Subcutaneous adipose tissue (tissue), 4 donors: ENCODE measurements around the gene ABHD8. TPM values are rescaled to one million over a fixed set of nuclear protein-coding genes. Genes with fewer than 3 reads are reported as not detected.

Experiments
- total RNA-seq, 4 donors: library from RNA; depleted of rRNA; stranded (reverse); fragments of >200 nt; gene quantifications; one replicate each; pipeline ENCODE4 v1.1.0, GENCODE V29; 2016

ABHD8 gene
- total RNA-seq, 4 donors from 2014 or later: 6.2 to 17.5 (median 12.1) TPM

Other genes with a start within 250 kb of the ABHD8 start
- 1 to 10 TPM; 3.3 to 6.5 (median 4.8) TPM for gene HAUS8, start 228.0 kb downstream of the ABHD8 start, total RNA-seq
- gene MYO9B, start 227.6 kb downstream of the ABHD8 start, total RNA-seq: 100 to 1,000 TPM in 1 of 4 donors, 10 to 100 TPM in 3; 72.0 to 158 (median 82.8) TPM
- gene USE1, start 88.1 kb downstream of the ABHD8 start, total RNA-seq: 10 to 100 TPM; 20.5 to 31.3 (median 29.2) TPM
- 10 to 100 TPM in 2 of 4 donors, 1 to 10 TPM in 2; 8.8 to 16.2 (median 12.0) TPM for gene OCEL1, start 77.2 kb downstream of the ABHD8 start, total RNA-seq
- 10 to 100 TPM in 2 of 4 donors, 1 to 10 TPM in 2; 7.1 to 47.7 (median 10.7) TPM for gene NR2F6, start 57.5 kb downstream of the ABHD8 start, total RNA-seq
- 10 to 100 TPM in 1 of 4 donors, 1 to 10 TPM in 3; 3.4 to 39.9 (median 4.8) TPM for gene USHBP1, start 38.7 kb downstream of the ABHD8 start, total RNA-seq
- gene BABAM1, start 36.0 kb downstream of the ABHD8 start, total RNA-seq: 10 to 100 TPM; 49.6 to 60.6 (median 54.7) TPM
- gene ANKLE1, start 21.5 kb downstream of the ABHD8 start, total RNA-seq: under 1 TPM in 2 of 4 donors, not detected in 2; 0.22 to 0.51 TPM
- gene MRPL34, start 2.4 kb upstream of the ABHD8 start, total RNA-seq: 100 to 1,000 TPM; 117 to 211 (median 135) TPM
- gene DDA1, start 6.1 kb upstream of the ABHD8 start, total RNA-seq: 10 to 100 TPM in 2 of 4 donors, 1 to 10 TPM in 2; 4.6 to 23.5 (median 9.5) TPM
- gene ANO8, start 31.4 kb upstream of the ABHD8 start, total RNA-seq: 10 to 100 TPM in 1 of 4 donors, 1 to 10 TPM in 3; 5.4 to 30.3 (median 7.5) TPM
- 10 to 100 TPM in 3 of 4 donors, 1 to 10 TPM in 1; 8.6 to 32.2 (median 14.6) TPM for gene GTPBP3, start 34.1 kb upstream of the ABHD8 start, total RNA-seq
- 100 to 1,000 TPM in 1 of 4 donors, 10 to 100 TPM in 3; 22.6 to 220 (median 82.6) TPM for gene PLVAP, start 73.9 kb upstream of the ABHD8 start, total RNA-seq
- not detected for gene CCDC194, start 90.8 kb upstream of the ABHD8 start, total RNA-seq
- 100 to 1,000 TPM in 2 of 4 donors, 10 to 100 TPM in 2; 61.5 to 153 (median 92.1) TPM for gene BST2, start 102.2 kb upstream of the ABHD8 start, total RNA-seq
- gene MVB12A, start 116.6 kb upstream of the ABHD8 start, total RNA-seq: 10 to 100 TPM; 45.6 to 61.7 (median 54.3) TPM
- under 1 TPM in 3 of 4 donors, not detected in 1; 0.34 to 0.66 (median 0.49) TPM for gene TMEM221, start 145.2 kb upstream of the ABHD8 start, total RNA-seq
- 1 to 10 TPM in 2 of 4 donors, not detected in 2; 1.3 to 2.1 TPM for gene NXNL1, start 157.5 kb upstream of the ABHD8 start, total RNA-seq
- gene SLC27A1, start 167.1 kb upstream of the ABHD8 start, total RNA-seq: 10 to 100 TPM; 15.0 to 66.5 (median 36.6) TPM
- 100 to 1,000 TPM in 1 of 4 donors, 10 to 100 TPM in 3; 43.7 to 107 (median 65.2) TPM for gene PGLS, start 208.2 kb upstream of the ABHD8 start, total RNA-seq